ENCODE measurements around the gene SUN1. TPM values are rescaled to one million over a fixed set of nuclear protein-coding genes. Genes with fewer than 3 reads are reported as not detected.

The SUN1 gene
- total and polyA plus RNA-seq, 9 of the 15 experiments (the other 6 are each of a cell fraction or from before 2014, with no cell fraction given) = 36.8 to 132 (median 62.3) TPM

DNA sequence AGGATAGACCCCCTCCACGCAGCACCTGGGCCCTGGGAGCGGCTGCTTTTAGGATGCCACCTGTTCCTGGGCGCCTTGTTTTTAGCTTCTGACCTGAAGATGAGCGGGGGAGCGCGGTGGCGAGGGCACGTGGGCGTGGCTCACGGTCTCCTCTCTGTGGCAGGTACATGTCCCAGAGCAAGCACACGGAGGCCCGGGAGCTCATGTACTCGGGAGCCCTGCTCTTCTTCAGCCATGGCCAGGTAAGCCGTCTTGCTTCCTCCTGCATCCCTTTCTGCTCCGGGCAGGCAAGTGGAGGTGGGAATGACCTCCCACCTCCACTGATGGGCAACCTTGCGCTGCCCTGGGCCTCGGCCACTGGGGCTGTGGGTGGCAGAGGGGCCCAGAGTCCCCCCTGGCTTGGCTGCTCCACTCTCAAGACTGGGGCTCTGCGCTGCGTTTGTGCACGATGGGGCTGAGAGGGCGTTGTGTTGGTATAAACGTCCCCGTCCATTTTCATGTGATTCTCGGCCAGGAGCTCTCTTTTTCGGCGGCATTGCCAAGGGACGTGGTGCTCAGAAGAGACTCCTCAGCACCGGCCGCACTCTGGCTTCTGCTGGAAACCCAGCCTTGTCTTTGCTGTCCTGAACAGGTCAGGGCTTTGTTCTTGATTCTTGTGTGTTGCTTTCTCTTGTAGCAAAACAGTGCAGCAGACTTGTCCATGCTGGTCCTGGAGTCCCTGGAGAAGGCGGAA lies 53.8 kb downstream of the SUN1 start:
- no peak for FAIRE-seq
- H3K4me1 ChIP-seq (replicated peaks in 1 of 2; ENCODE audit: control insufficient read depth in 2 of 2, insufficient read depth in 2 of 2, low read length in 2 of 2) = peaks cover 0 to 47% of the 10 kb centered on the region in 2 experiments; a peak in 2 of 5 replicates

More for the DNA sequence above, 53.8 kb downstream of the SUN1 start:
- no peak for DNase-seq (ENCODE audit: extremely low read depth in 1 of 4, low spot score in 3 of 4)
- Histone ChIP-seq H4K20me1 (replicated peaks; ENCODE audit: control insufficient read depth, insufficient read depth, low read length) (peaks cover 33% of the 10 kb centered on the region), H3K27ac (ENCODE audit: extremely low read depth, low read depth, low read length) (no peak overlapping the region), H3K9me1 (ENCODE audit: control insufficient read depth, insufficient read depth, low read length) (peaks cover 3% of the 10 kb centered on the region), H3K9ac (ENCODE audit: insufficient read depth in 1 of 2, low read depth in 2 of 2, low read length in 2 of 2) (no peak overlapping the region; a peak in 1 of 4 replicates), H3K4me2 (ENCODE audit: insufficient read depth, low read length) (no peak overlapping the region), H3K27me3 (ENCODE audit: control insufficient read depth in 2 of 2, insufficient read depth in 2 of 2, low read length in 2 of 2) (no peaks in the 10 kb centered on the region; a peak in 1 of 5 replicates), H3K36me3 (ENCODE audit: control insufficient read depth, insufficient read depth, low read length) (peaks cover 73% of the 10 kb centered on the region; the same call in 2 of the 3 replicates), H2AFZ (ENCODE audit: low read depth, low read length) (no peak overlapping the region), H3K79me2 (ENCODE audit: control insufficient read depth, insufficient read depth, low read length) (peaks cover 84% of the 10 kb centered on the region), H3K4me3 (no peak overlapping the region), H3K9me3 (replicated peaks; ENCODE audit: control insufficient read depth, insufficient read depth, low read depth, low read length) (no peaks in the 10 kb centered on the region)
- ChIA-PET POLR2A (interaction anchor here (1.1 kb wide), 1 partner anchor 14 kb away, joined by 3 read pairs; no protein-coding TSS in a partner anchor), CTCF (ENCODE audit: low intra/inter-chr PET ratio) (no interaction called here)
- TF ChIP-seq, protein P1, sequence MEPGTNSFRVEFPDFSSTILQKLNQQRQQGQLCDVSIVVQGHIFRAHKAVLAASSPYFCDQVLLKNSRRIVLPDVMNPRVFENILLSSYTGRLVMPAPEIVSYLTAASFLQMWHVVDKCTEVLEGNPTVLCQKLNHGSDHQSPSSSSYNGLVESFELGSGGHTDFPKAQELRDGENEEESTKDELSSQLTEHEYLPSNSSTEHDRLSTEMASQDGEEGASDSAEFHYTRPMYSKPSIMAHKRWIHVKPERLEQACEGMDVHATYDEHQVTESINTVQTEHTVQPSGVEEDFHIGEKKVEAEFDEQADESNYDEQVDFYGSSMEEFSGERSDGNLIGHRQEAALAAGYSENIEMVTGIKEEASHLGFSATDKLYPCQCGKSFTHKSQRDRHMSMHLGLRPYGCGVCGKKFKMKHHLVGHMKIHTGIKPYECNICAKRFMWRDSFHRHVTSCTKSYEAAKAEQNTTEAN (CRISPR knock-in tag; IDR thresholded peaks at IDR 0.05) = no peak
- TF ChIP-seq RBFOX2 (IDR thresholded peaks at IDR 0.05; ENCODE audit: low read depth, low read length) = peak; percentile 1
- no TSS peak for BruUV-seq (replicated peaks)
- intact Hi-C loops (cut with micrococcal nuclease) (no loop called here), in situ Hi-C loops (cut with MboI) (no loop called here)
- WGBS (ENCODE audit: insufficient coverage, low coverage, missing lambda C conversion rate) = 87% methylated on average over 17 of the region's 30 CpGs
- ATAC-seq = no peak
